ENCODE measurements around the gene CCND1.

Gene CCND1

GRCh38 chr11:69632900-69633299, 8.1 kb upstream of the CCND1 start:
- no peak overlapping the region for H3K4me2 ChIP-seq (ENCODE audit: low read length)
- no peak overlapping the region for H3K4me3 ChIP-seq (ENCODE audit: low read depth, low read length)
- no peaks in the 10 kb centered on the region for H3K4me1 ChIP-seq
- no peaks in the 10 kb centered on the region for H3K36me3 ChIP-seq (ENCODE audit: control insufficient read depth, insufficient read depth, low read length)
- TF ChIP-seq, protein P1, sequence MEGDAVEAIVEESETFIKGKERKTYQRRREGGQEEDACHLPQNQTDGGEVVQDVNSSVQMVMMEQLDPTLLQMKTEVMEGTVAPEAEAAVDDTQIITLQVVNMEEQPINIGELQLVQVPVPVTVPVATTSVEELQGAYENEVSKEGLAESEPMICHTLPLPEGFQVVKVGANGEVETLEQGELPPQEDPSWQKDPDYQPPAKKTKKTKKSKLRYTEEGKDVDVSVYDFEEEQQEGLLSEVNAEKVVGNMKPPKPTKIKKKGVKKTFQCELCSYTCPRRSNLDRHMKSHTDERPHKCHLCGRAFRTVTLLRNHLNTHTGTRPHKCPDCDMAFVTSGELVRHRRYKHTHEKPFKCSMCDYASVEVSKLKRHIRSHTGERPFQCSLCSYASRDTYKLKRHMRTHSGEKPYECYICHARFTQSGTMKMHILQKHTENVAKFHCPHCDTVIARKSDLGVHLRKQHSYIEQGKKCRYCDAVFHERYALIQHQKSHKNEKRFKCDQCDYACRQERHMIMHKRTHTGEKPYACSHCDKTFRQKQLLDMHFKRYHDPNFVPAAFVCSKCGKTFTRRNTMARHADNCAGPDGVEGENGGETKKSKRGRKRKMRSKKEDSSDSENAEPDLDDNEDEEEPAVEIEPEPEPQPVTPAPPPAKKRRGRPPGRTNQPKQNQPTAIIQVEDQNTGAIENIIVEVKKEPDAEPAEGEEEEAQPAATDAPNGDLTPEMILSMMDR (IDR thresholded peaks at IDR 0.05), result no peak
- no peak overlapping the region for H2AFZ ChIP-seq
- no peaks in the 10 kb centered on the region for H3K79me2 ChIP-seq
- H3K9ac ChIP-seq, result no peak overlapping the region
- no peak overlapping the region for H3K27ac ChIP-seq
- no peaks in the 10 kb centered on the region for H3K9me3 ChIP-seq (ENCODE audit: control insufficient read depth, low read length)
- H3K27me3 ChIP-seq (ENCODE audit: control insufficient read depth, insufficient read depth, low read length), result no peaks in the 10 kb centered on the region

GRCh38 chr11:69634069-69634468, 6.9 kb upstream of the CCND1 start:
- Histone ChIP-seq H3K27ac (no peak overlapping the region), H3K4me2 (ENCODE audit: low read length) (no peak overlapping the region), H3K36me3 (ENCODE audit: control insufficient read depth, insufficient read depth, low read length) (no peaks in the 10 kb centered on the region), H3K4me1 (no peaks in the 10 kb centered on the region), H3K27me3 (ENCODE audit: control insufficient read depth, insufficient read depth, low read length) (no peaks in the 10 kb centered on the region), H3K79me2 (no peaks in the 10 kb centered on the region), H3K9ac (no peak overlapping the region), H3K9me3 (ENCODE audit: control insufficient read depth, low read length) (no peaks in the 10 kb centered on the region), H2AFZ (no peak overlapping the region), H3K4me3 (ENCODE audit: low read depth, low read length) (no peak overlapping the region)
- TF ChIP-seq, protein P1 (IDR thresholded peaks at IDR 0.05), result no peak

- Histone ChIP-seq H3K27ac (no peak overlapping the region), H3K4me1 (no peaks in the 10 kb centered on the region), H3K4me2 (ENCODE audit: low read length) (no peak overlapping the region), H3K9me3 (ENCODE audit: control insufficient read depth, low read length) (no peaks in the 10 kb centered on the region), H3K4me3 (ENCODE audit: low read depth, low read length) (no peak overlapping the region), H2AFZ (no peak overlapping the region), H3K9ac (no peak overlapping the region), H3K36me3 (ENCODE audit: control insufficient read depth, insufficient read depth, low read length) (no peaks in the 10 kb centered on the region), H3K27me3 (ENCODE audit: control insufficient read depth, insufficient read depth, low read length) (no peaks in the 10 kb centered on the region), H3K79me2 (no peaks in the 10 kb centered on the region)
- TF ChIP-seq, protein P1 (IDR thresholded peaks at IDR 0.05), result no peak
Measured at GRCh38 chr11:69634590-69634989, 6.4 kb upstream of the CCND1 start.

- H3K27me3 ChIP-seq (ENCODE audit: control insufficient read depth, insufficient read depth, low read length), result no peaks in the 10 kb centered on the region
Measured at GRCh38 chr11:69635195-69635594, 5.8 kb upstream of the CCND1 start.

More at GRCh38 chr11:69635195-69635594, 5.8 kb upstream of the CCND1 start:
- TF ChIP-seq, protein P1 (IDR thresholded peaks at IDR 0.05), result no peak
- H3K4me1 ChIP-seq, result no peaks in the 10 kb centered on the region
- no peak overlapping the region for H3K4me2 ChIP-seq (ENCODE audit: low read length)
- H3K9ac ChIP-seq, result no peak overlapping the region
- H3K4me3 ChIP-seq (ENCODE audit: low read depth, low read length), result no peak overlapping the region
- no peak overlapping the region for H3K27ac ChIP-seq
- H2AFZ ChIP-seq, result no peak overlapping the region
- no peaks in the 10 kb centered on the region for H3K9me3 ChIP-seq (ENCODE audit: control insufficient read depth, low read length)
- no peaks in the 10 kb centered on the region for H3K79me2 ChIP-seq
- H3K36me3 ChIP-seq (ENCODE audit: control insufficient read depth, insufficient read depth, low read length), result no peaks in the 10 kb centered on the region
